Karpas-422 (cell line): ENCODE results near the gene DRD4. TPM values are rescaled to one million over a fixed set of nuclear protein-coding genes. Genes with fewer than 3 reads are reported as not detected.

Source experiments
- total RNA-seq: library from RNA; depleted of rRNA; stranded (reverse); fragments of >200 nt; shearing (Covaris generic); gene quantifications from 2 replicates; pipeline ENCODE4 v1.2.3, GENCODE V29; 2014; ENCODE audit warnings: low replicate concordance; rRNA removed

Gene DRD4
- total RNA-seq, 1 experiment from 2014 or later: not detected

Other genes with a start within 250 kb of the DRD4 start
- 0.76 TPM in 1 of 2 replicates, not detected in the other for gene PKP3, start 243.1 kb upstream of the DRD4 start, total RNA-seq
- 28.9 and 34.6 TPM in 2 replicates for gene SIGIRR, start 222.3 kb upstream of the DRD4 start, total RNA-seq
- 1.4 and 2.2 TPM in 2 replicates for gene ANO9, start 195.3 kb upstream of the DRD4 start, total RNA-seq
- gene PTDSS2, start 187.0 kb upstream of the DRD4 start, total RNA-seq: 13.5 and 25.4 TPM in 2 replicates
- gene RNH1, start 130.0 kb upstream of the DRD4 start, total RNA-seq: 59.4 and 107 TPM in 2 replicates
- 8.5 and 53.1 TPM in 2 replicates for gene HRAS, start 101.7 kb upstream of the DRD4 start, total RNA-seq
- 0.37 and 4.6 TPM in 2 replicates for gene LRRC56, start 99.7 kb upstream of the DRD4 start, total RNA-seq
- gene LMNTD2, start 76.5 kb upstream of the DRD4 start, total RNA-seq: 6.2 and 14.3 TPM in 2 replicates
- 13.8 and 29.1 TPM in 2 replicates for gene RASSF7, start 76.3 kb upstream of the DRD4 start, total RNA-seq
- gene PHRF1, start 60.8 kb upstream of the DRD4 start, total RNA-seq: 8.7 and 20.9 TPM in 2 replicates
- 34.6 and 53.5 TPM in 2 replicates for gene IRF7, start 21.3 kb upstream of the DRD4 start, total RNA-seq
- 0.04 TPM in 1 of 2 replicates, not detected in the other for gene CDHR5, start 12.3 kb upstream of the DRD4 start, total RNA-seq
- gene SCT, start 10.1 kb upstream of the DRD4 start, total RNA-seq: not detected in 2 replicates
- 35.9 and 57.3 TPM in 2 replicates for gene DEAF1, start 58.0 kb downstream of the DRD4 start, total RNA-seq
- gene TMEM80, start 58.5 kb downstream of the DRD4 start, total RNA-seq: 25.4 and 32.8 TPM in 2 replicates
- 2.3 and 10.4 TPM in 2 replicates for gene EPS8L2, start 69.0 kb downstream of the DRD4 start, total RNA-seq
- gene TALDO1, start 110.2 kb downstream of the DRD4 start, total RNA-seq: 127 and 177 TPM in 2 replicates
- 43.6 and 61.0 TPM in 2 replicates for gene GATD1, start 140.2 kb downstream of the DRD4 start, total RNA-seq
- gene CEND1, start 152.8 kb downstream of the DRD4 start, total RNA-seq: 19.8 and 50.0 TPM in 2 replicates
- gene SLC25A22, start 161.0 kb downstream of the DRD4 start, total RNA-seq: 9.3 and 23.4 TPM in 2 replicates
- 26.2 and 26.6 TPM in 2 replicates for gene PIDD1, start 168.0 kb downstream of the DRD4 start, total RNA-seq
- gene RPLP2, start 172.7 kb downstream of the DRD4 start, total RNA-seq: 774 and 1,042 TPM in 2 replicates
- gene PNPLA2, start 181.6 kb downstream of the DRD4 start, total RNA-seq: 32.5 and 35.8 TPM in 2 replicates
- gene CRACR2B, start 190.7 kb downstream of the DRD4 start, total RNA-seq: 0.48 and 1.5 TPM in 2 replicates
- gene CD151, start 195.7 kb downstream of the DRD4 start, total RNA-seq: 8.4 and 10.5 TPM in 2 replicates
- gene POLR2L, start 205.3 kb downstream of the DRD4 start, total RNA-seq: 113 and 203 TPM in 2 replicates
- 4.0 TPM in 1 of 2 replicates, not detected in the other for gene TSPAN4, start 205.6 kb downstream of the DRD4 start, total RNA-seq